IMR-90 (cell line): Measurements from ENCODE around the gene BLOC1S2. TPM values are rescaled to one million over a fixed set of nuclear protein-coding genes. Genes with fewer than 3 reads are reported as not detected.

Experiments used
- ATAC-seq: fragments of 200-7000 bp; cut with Tn5 transposase; 2 replicates; pipeline ENCODE4 v1.9.1; 2020; ENCODE audit warnings: low read depth, mild to moderate bottlenecking, moderate library complexity
- BruUV-seq: library from RNA; stranded (reverse); fragments of 400-500 nt; replicated peaks from 2 replicates; lab custom pipeline; 2021; lab: Mats Ljungman, UMichigan
- CTCF ChIA-PET: fragments of 300-600 bp; formaldehyde crosslinking; extraction: SDS; loops from one replicate; lab custom pipeline; 2021; ENCODE audit warnings: antibody characterized with exemption; lab: Yijun Ruan, JAX
- POLR2A ChIA-PET: fragments of 300-600 bp; sonication (Branson Sonifier 250); formaldehyde crosslinking; loops from one replicate; lab custom pipeline; 2022; ENCODE audit warnings: antibody characterized with exemption; ENCODE audit not compliant: unreplicated experiment; lab: Charles Lee
- DNase-seq: peaks from one replicate; pipeline ENCODE4 v3.0.0; 2013
- H2AFZ ChIP-seq: replicated peaks from 2 replicates; pipeline ENCODE3; 2013; ENCODE audit warnings: low read length, mild to moderate bottlenecking; ENCODE audit not compliant: poor library complexity
- H2AK5ac ChIP-seq: 2 replicates; pipeline ENCODE4 v1.6.1; 2013; ENCODE audit warnings: low read depth, low read length, inconsistent platforms
- H2AK9ac ChIP-seq: replicated peaks from 2 replicates; pipeline ENCODE3; 2013; ENCODE audit warnings: mild to moderate bottlenecking, low read depth, low read length, moderate library complexity; ENCODE audit not compliant: poor library complexity
- H2BK120ac ChIP-seq: 2 replicates; pipeline ENCODE4 v1.6.1; 2013; ENCODE audit warnings: low read depth, low read length, inconsistent platforms
- H2BK15ac ChIP-seq: 3 replicates; pipeline ENCODE4 v1.6.1; 2013; ENCODE audit warnings: low read depth, low read length, inconsistent platforms
- H2BK20ac ChIP-seq: 2 replicates; pipeline ENCODE4 v1.6.1; 2013; ENCODE audit warnings: low read depth, mild to moderate bottlenecking, inconsistent platforms, low read length, moderate library complexity
- H2BK5ac ChIP-seq: 2 replicates; pipeline ENCODE4 v1.6.1; 2013; ENCODE audit warnings: mild to moderate bottlenecking, low read depth, low read length, inconsistent platforms; ENCODE audit not compliant: poor library complexity, severe bottlenecking
- H3K14ac ChIP-seq: replicated peaks from 2 replicates; pipeline ENCODE4 v1.6.1; 2013; ENCODE audit warnings: low read depth, low read length, inconsistent platforms
- H3K18ac ChIP-seq: 2 replicates; pipeline ENCODE4 v1.6.1; 2013; ENCODE audit warnings: low read depth, low read length, control low read depth
- H3K23ac ChIP-seq: 2 replicates; pipeline ENCODE4 v1.6.1; 2013; ENCODE audit warnings: low read depth, low read length, inconsistent platforms
- H3K27ac ChIP-seq: 2 replicates; pipeline ENCODE4 v1.5.1; 2013; ENCODE audit warnings: mild to moderate bottlenecking, control low read depth, low read length; ENCODE audit not compliant: insufficient read depth
- H3K27me3 ChIP-seq: 2 replicates; pipeline ENCODE4 v1.6.1; 2013; ENCODE audit warnings: low read length; ENCODE audit not compliant: control insufficient read depth, insufficient read depth
- H3K36me3 ChIP-seq: 2 replicates; pipeline ENCODE4 v1.6.1; 2013; ENCODE audit warnings: low read length, mixed read lengths; ENCODE audit not compliant: control insufficient read depth, insufficient read depth
- H3K4ac ChIP-seq: 2 replicates; pipeline ENCODE4 v1.6.1; 2013; ENCODE audit warnings: low read depth, low read length, inconsistent platforms
- H3K4me1 ChIP-seq: 2 replicates; pipeline ENCODE4 v1.6.1; 2013; ENCODE audit warnings: low read length, mixed read lengths; ENCODE audit not compliant: control insufficient read depth, insufficient read depth
- H3K4me2 ChIP-seq: 2 replicates; pipeline ENCODE4 v1.6.1; 2013; ENCODE audit warnings: low read depth, mild to moderate bottlenecking, control low read depth, low read length, moderate library complexity
- H3K4me3 ChIP-seq: 2 replicates; pipeline ENCODE4 v1.5.1; 2013; ENCODE audit warnings: low read depth, mild to moderate bottlenecking, control low read depth, low read length, moderate library complexity; ENCODE audit not compliant: insufficient read depth
- H3K56ac ChIP-seq: 2 replicates; pipeline ENCODE4 v1.6.1; 2013; ENCODE audit warnings: low read length, inconsistent platforms; ENCODE audit not compliant: insufficient read depth; ENCODE audit errors: extremely low read depth
- H3K79me1 ChIP-seq, 2 experiments: 2 replicates each; pipeline ENCODE4 v1.6.1; 2013; ENCODE audit warnings: low read length in 2 of 2, inconsistent platforms in 1 of 2, low read depth in 1 of 2
- H3K9ac ChIP-seq: 2 replicates; pipeline ENCODE4 v1.6.1; 2013; ENCODE audit warnings: low read depth, low read length, control low read depth
- H3K9me1 ChIP-seq: 2 replicates; pipeline ENCODE4 v1.6.1; 2013; ENCODE audit warnings: low read length, inconsistent platforms; ENCODE audit not compliant: insufficient read depth
- H3K9me3 ChIP-seq: 2 replicates; pipeline ENCODE4 v1.6.1; 2013; ENCODE audit warnings: low read length; ENCODE audit not compliant: control insufficient read depth, insufficient read depth
- H4K20me1 ChIP-seq: 2 replicates; pipeline ENCODE4 v1.6.1; 2013; ENCODE audit warnings: low read length, inconsistent platforms; ENCODE audit not compliant: insufficient read depth
- H4K5ac ChIP-seq: 2 replicates; pipeline ENCODE4 v1.6.1; 2013; ENCODE audit warnings: mild to moderate bottlenecking, low read depth, low read length, control low read depth
- H4K8ac ChIP-seq, 2 experiments: 2 replicates each; pipeline ENCODE4 v1.6.1; 2013; ENCODE audit warnings: low read depth in 2 of 2, low read length in 2 of 2, control low read depth in 1 of 2, inconsistent platforms in 1 of 2
- H4K91ac ChIP-seq: 2 replicates; pipeline ENCODE4 v1.6.1; 2013; ENCODE audit warnings: low read depth, low read length, inconsistent platforms; ENCODE audit not compliant: insufficient read depth
- BHLHE40 ChIP-seq: fragments of 150-350 bp; IDR thresholded peaks from 2 replicates; pipeline ENCODE4 v1.6.1; 2016; ENCODE audit warnings: mild to moderate bottlenecking, low read depth, low read length
- CHD1 ChIP-seq: IDR thresholded peaks from 2 replicates; pipeline ENCODE4 v1.6.1; 2012; ENCODE audit warnings: low read depth, low read length, improper control_type of control experiment
- CTCF ChIP-seq: conservative IDR thresholded peaks from 2 replicates; pipeline ENCODE4 v1.5.1; 2012; ENCODE audit warnings: mild to moderate bottlenecking, low read depth, low read length, improper control_type of control experiment
- FOS ChIP-seq: fragments of 150-350 bp; IDR thresholded peaks from 2 replicates; pipeline ENCODE4 v1.6.1; 2016; ENCODE audit warnings: low read depth, low read length
- MAFK ChIP-seq: IDR thresholded peaks from 2 replicates; pipeline ENCODE4 v1.6.1; 2012; ENCODE audit warnings: low read depth, low read length, improper control_type of control experiment
- NFE2L2 ChIP-seq: fragments of 150-350 bp; IDR thresholded peaks from 2 replicates; pipeline ENCODE4 v1.6.1; 2016; ENCODE audit warnings: low read depth, mild to moderate bottlenecking, low read length
- POLR2A ChIP-seq: IDR thresholded peaks from 2 replicates; pipeline ENCODE4 v1.6.1; 2012; ENCODE audit warnings: mild to moderate bottlenecking, low read depth, low read length
- RAD21 ChIP-seq: IDR thresholded peaks from 2 replicates; pipeline ENCODE4 v1.6.1; 2012; ENCODE audit warnings: low read length, improper control_type of control experiment
- RCOR1 ChIP-seq: IDR thresholded peaks from 2 replicates; pipeline ENCODE4 v1.6.1; 2012; ENCODE audit warnings: mild to moderate bottlenecking, low read length, improper control_type of control experiment; ENCODE audit not compliant: insufficient replicate concordance
- RFX5 ChIP-seq: IDR thresholded peaks from 2 replicates; pipeline ENCODE4 v1.8.0; 2012; ENCODE audit warnings: low read depth, mild to moderate bottlenecking, low read length, moderate library complexity
- USF2 ChIP-seq: fragments of 150-350 bp; IDR thresholded peaks from 2 replicates; pipeline ENCODE4 v1.6.1; 2017; ENCODE audit warnings: mild to moderate bottlenecking, antibody characterized with exemption, low read length, low read depth
- WGBS, 2 experiments: methylation state at CpG; one replicate each; pipeline versions ENCODE4 v1.1.5 to v1.1.7; 2013; ENCODE audit warnings: missing lambda C conversion rate in 2 of 2; ENCODE audit not compliant: insufficient read length in 1 of 2; ENCODE audit errors: extremely low coverage in 2 of 2; 5-methylcytosine and 5-hydroxymethylcytosine counted together
- dilution Hi-C: fragments of 300-500 bp; cut with HindIII; formaldehyde crosslinking; loops from one replicate; pipeline ENCODE4 v1.14.3; 2018; ENCODE audit warnings: low sequenced_read_pairs; ENCODE audit not compliant: unreplicated experiment
- in situ Hi-C: fragments of 300-500 bp; cut with MboI; formaldehyde crosslinking; loops from 3 replicates; pipeline ENCODE4 v1.14.3; 2019; ENCODE audit warnings: low sequenced_read_pairs, inconsistent platforms, mixed read lengths
- intact Hi-C: fragments of 100-400 bp; cut with micrococcal nuclease; formaldehyde crosslinking; loops from 2 replicates; pipeline ENCODE4 v1.10.0; 2022
- polyA plus RNA-seq, 3 experiments: library from polyadenylated mRNA; depleted of rRNA; stranded (reverse); fragments of >200 nt; gene quantifications; 2 replicates each; pipeline ENCODE4 v1.2.3, GENCODE V29; 2012; ENCODE audit warnings: low replicate concordance in 1 of 3
- total RNA-seq: library from RNA; depleted of rRNA; stranded (reverse); fragments of >200 nt; gene quantifications from 2 replicates; pipeline ENCODE4 v1.2.3, GENCODE V29; 2012

Gene BLOC1S2
- total and polyA plus RNA-seq, 2 of the 4 experiments (the other 2 are of a cell fraction) = 26.0 to 28.9 TPM

GRCh38 chr10:100288196-100288595, 1.7 kb upstream of the BLOC1S2 start:
- Histone ChIP-seq H4K91ac (no peak overlapping the region), H2BK5ac (no peak overlapping the region), H2BK20ac (no peak overlapping the region), H3K79me1 (peaks cover 8 to 29% of the 10 kb centered on the region in 2 experiments; a peak in 3 of 4 replicates), H2BK120ac (no peak overlapping the region), H2AK5ac (no peak overlapping the region), H2AFZ (no peak overlapping the region), H3K9me1 (0 out of 2 replicates have a peak, but pooled peaks cover under 1% of the 10 kb centered on the region), H3K4me3 (no peak overlapping the region), H3K23ac (no peak overlapping the region), H3K9ac (no peak overlapping the region), H2AK9ac (no peak overlapping the region), H3K56ac (no peak overlapping the region), H4K8ac (no peak overlapping the region), H3K9me3 (no peaks in the 10 kb centered on the region), H3K36me3 (0 out of 2 replicates have a peak, but pooled peaks cover 1% of the 10 kb centered on the region), H4K20me1 (0 out of 2 replicates have a peak, but pooled peaks cover 2% of the 10 kb centered on the region), H3K18ac (no peak overlapping the region), H2BK15ac (no peak overlapping the region), H3K27me3 (peaks cover 17% of the 10 kb centered on the region), H3K4me2 (no peak overlapping the region), H3K4me1 (peaks cover 3% of the 10 kb centered on the region), H3K4ac (no peak overlapping the region), H3K14ac (no peak overlapping the region), H4K5ac (no peak overlapping the region), H3K27ac (no peak overlapping the region)
- WGBS, 2 experiments = no CpG with 5 or more reads among the region's 5 CpGs
- intact Hi-C loops = no loop called here
- ChIA-PET POLR2A (no interaction called here), CTCF (interaction anchor here (1.6 kb wide), 1 partner anchor 231 kb away, joined by 4 read pairs; no protein-coding TSS in a partner anchor)
- no TSS peak for BruUV-seq
- DNase-seq (no peak), ATAC-seq (no peak)
- TF ChIP-seq RFX5 (no peak), FOS (no peak), USF2 (no peak), MAFK (no peak), CTCF (no peak), NFE2L2 (no peak), RCOR1 (no peak), CHD1 (no peak), RAD21 (no peak), BHLHE40 (no peak), POLR2A (no peak)
- dilution Hi-C loops = no loop called here
- in situ Hi-C loops = no loop called here
